ENCODE data around the gene CAMP.
"Not testable (repeated sequence)": the region's sequence is repeated elsewhere in the genome, so short reads cannot be mapped to it uniquely, and the experiment has no call there.

Gene CAMP, protein sequence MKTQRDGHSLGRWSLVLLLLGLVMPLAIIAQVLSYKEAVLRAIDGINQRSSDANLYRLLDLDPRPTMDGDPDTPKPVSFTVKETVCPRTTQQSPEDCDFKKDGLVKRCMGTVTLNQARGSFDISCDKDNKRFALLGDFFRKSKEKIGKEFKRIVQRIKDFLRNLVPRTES

GRCh38 chr3:48222616-48223513 is at the start of gene CAMP:
CAMP (plus strand) TSS chr3:48223495; CDS start chr3:48223512, 17 bp downstream.
- no peak for DNase-seq

DNA sequence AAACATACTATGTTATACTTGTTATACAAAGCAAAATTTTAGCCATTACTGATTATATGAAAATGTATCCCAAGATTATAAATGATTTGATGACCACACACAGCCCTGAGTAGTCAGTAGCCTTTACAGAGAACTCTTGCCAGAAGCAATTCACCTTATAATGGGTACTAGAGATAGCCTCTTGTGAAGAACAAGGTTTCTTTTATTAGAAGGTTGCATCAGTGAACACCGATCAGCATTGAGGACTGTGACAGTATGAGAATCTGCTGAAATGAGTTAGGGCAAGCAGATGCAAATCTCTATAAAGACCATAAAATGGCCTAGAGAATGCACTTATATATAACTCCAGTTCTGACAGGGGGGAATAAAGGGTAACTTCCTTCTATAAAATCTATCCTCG is 45.2 kb upstream of the CAMP start:
- DNase-seq, result no peak

- no peak for DNase-seq
These were observed 43.3 kb upstream of the CAMP start for GRCh38 chr3:48180021-48180420.

DNA sequence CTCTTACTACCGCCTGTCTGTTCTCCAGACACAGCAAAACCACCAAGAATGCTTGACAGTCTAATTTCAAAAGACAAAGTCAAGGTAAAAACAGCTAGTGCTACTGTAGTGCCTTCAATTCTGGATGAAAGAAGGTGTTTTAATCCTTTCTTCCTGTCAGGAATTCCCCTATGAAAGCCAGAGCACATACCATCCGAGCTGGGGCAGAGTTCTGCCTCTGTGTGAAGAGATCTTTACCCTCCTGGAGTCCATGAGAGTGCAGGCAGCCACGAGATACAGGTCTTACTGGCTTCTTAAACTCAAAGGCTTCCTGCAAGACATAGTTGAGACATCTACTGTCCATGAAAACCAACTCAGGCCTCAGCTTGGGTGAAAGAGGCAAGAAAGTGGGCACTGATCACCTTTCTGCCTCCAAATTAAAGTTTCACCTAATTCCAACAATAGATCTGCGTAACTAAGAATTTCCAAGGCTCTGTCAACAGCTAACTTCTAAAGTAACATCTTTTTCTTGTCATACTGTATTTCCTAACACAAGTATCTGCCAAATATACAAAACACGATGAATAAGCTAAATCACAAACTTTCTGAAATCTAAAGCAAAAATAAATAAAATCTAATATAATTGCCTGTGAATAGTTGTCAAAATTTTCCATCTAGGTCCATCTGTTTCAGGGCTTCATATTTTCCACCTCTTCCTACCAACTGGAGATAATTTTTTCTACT is 42.6 kb upstream of the CAMP start:
- no peak for DNase-seq

DNA sequence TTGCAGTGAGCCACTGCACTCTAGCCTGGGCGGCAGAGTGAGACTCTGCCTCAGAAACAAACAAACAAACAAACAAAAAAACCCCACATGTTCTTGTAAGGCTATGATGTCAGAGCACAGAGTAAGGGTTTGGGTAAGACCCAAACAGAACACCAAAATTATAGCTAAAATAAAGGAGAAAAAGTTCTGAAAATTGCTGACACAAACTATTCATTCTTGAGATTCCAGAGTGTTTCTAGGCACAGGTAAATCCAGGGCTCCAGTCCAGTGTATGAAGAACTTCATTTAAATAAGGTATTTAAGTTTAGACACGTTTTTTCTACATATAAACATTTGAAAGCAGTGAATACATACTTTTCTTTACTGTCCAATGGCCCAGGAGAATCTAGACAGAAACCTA is 39.0 kb upstream of the CAMP start:
- DNase-seq, result no peak

- no peak for DNase-seq
These were observed 38.2 kb upstream of the CAMP start for GRCh38 chr3:48185129-48185528.

DNA sequence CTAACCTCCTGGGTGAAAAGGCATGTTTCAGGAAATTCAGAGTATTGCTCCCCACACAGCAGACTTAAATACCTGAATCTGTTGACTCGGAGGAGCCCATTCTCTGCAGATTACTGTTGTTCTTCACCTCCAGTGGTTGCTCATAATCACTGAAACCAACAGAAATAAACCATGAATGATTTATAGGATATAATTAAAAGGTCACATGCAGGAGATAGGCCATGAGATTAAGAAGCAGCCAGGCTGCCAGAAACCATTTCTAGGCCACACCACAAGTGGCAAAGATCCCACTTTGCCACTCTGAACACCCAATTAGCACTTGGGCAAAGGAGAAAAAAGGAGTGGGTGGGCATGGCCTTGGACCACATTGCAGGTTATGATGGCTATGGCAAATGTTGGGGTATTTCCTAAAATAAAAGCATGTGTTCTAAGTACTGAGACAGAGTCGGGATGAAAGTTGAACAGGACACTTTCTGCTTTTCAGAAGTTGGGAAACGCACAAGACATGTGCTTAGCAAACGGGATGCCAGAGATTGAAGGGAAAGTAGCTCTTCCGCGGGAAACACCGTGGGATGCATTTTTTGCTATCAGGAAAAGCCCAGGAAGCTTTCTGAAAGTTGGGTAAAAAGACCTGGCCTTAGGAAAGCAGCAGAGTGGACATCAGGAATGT is 36.5 kb upstream of the CAMP start:
- no peak for DNase-seq

- no peak for DNase-seq
These were observed 36.1 kb upstream of the CAMP start for GRCh38 chr3:48187301-48187578.

DNA sequence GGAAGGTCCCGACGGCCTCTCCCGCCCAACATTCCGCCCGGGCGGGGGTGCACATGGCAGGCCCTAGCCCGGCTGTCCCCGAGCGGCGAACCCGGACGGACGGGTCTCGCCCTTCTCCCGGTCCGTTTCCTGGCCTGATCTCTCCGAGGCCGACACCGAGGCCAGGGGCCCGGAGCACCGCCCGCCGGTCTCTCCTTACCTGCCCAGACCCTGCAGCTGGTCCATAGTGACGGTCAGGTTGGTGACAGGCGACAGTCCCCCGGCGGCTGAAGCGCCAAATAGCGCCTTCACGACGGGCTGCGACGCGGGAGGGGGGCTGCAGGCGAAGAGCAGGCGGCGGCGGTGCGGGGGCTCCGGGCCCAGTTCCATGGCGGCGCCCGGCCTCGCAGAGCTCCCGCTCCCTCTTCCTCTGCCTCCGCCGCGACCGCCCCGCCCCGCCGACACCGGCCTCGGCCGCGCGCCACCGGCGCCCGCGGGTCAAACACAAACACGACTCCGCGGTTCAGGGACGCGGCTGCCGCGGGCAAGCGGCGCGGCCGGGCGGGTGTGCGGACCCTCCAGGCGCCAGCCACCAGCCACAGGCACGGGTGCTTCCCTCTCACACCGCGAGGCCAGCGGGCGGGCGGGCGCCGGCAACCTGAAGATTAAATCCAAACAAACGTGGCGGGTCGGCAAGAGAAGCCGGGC is 35.6 kb upstream of the CAMP start:
- peak; percentile 86 for DNase-seq

GRCh38 chr3:48188266-48189201 is 34.8 kb upstream of the CAMP start, which contains the start of gene CDC25A:
CDC25A (minus strand) TSS chr3:48188417; CDS start chr3:48187947, 470 bp downstream.
- DNase-seq, result peak; percentile 99

DNA sequence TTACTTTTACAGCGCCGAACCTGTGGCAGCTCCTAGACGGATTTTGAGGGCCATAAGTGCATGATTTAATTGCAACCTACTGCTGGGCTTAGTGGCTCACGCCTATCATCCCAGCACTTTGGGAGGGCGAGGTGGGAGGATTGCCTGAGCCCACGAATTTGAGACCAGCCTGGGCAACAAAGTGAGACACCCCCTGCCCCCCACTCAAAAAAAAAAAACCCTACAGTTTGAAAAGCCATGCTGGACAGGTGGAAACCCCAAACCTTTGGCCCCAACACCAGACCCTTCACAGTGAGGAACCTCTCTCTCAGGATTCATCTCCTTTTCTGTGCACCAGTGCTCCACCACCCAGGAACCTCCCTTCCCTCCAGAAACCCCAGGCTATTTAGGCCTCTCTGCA is 34.0 kb upstream of the CAMP start:
- no peak for DNase-seq

GRCh38 chr3:48190911-48191310 is 32.4 kb upstream of the CAMP start:
- DNase-seq, result no peak

- DNase-seq, result no peak
These were observed 28.7 kb upstream of the CAMP start for GRCh38 chr3:48194446-48195071.

DNA sequence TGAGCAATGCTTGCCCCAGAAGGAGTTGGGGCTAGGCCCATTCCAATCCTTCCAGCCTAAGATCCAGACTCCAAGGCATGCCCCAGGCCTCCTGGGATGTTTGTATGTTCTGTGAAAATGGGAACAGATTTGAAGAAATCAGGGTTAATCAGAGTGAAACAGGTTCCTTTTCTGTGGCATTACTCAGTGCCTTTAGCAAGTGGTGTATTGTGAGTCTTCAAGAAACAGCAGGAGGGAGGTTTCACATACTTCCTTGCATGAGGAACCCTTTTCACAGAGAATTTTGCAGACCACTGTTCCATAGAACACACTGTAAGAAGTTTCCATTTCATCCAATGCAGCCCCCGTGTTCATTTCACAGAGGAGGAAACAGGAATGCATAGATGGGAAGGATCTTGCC is 26.7 kb upstream of the CAMP start:
- no peak for DNase-seq

DNA sequence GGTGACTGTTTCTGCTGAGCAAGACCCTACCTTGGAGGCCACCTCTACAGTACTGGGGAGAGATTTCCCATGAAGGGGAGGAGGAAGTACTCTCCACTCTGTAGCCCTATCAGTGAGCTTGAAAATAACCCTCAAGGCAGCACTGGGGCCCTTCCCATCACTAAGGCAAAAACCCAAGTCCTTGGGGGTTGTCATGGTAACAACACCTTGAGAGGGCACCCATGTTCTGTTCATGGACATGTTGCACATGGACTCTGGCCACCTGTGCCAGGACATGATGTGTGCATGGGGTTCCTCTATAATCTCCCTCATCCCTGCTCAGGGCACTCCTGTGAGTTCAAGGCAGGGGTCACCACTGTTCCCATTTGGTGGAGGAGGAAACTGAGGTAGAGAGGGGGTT is 24.2 kb upstream of the CAMP start:
- no peak for DNase-seq

DNA sequence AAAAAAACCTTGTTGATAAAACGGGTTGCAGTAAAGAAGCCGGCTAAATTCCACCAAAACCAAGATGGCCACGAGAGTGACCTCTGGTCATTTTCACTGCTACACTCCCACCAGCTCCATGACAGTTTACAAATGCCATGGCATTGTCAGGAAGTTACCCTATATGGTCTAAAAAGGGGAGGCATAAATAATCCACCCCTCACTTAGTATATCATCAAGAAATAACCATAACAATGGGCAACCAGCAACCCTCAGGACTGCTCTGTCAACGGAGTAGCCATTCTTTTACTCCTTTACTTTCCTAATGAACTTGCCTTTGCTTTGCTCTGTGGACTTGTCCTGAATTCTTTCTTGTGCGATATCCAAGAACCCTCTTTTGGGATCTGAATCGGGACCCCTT is 20.7 kb upstream of the CAMP start:
- no peak for DNase-seq

GRCh38 chr3:48208076-48208475 is 15.2 kb upstream of the CAMP start:
- no peak for DNase-seq

- no peak for DNase-seq
These were observed 13.8 kb upstream of the CAMP start for GRCh38 chr3:48209445-48209844.

DNA sequence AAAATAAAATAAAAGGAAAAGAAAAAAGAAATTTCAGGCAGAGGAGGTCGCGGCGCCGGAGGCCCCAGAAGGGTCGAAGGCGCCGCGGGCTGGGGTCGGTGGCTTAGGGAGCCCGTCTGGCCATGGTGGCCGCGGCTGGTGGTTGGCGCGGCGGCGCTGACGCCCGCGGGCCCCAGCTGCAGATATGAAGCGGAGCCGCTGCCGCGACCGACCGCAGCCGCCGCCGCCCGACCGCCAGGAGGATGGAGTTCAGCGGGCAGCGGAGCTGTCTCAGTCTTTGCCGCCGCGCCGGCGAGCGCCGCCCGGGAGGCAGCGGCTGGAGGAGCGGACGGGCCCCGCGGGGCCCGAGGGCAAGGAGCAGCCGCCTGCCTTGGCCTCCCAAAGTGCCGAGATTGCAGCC is 12.8 kb upstream of the CAMP start:
- DNase-seq, result not testable (repeated sequence)

GRCh38 chr3:48211776-48212175 is 11.5 kb upstream of the CAMP start:
- DNase-seq, result not testable (repeated sequence)

GRCh38 chr3:48214225-48214624 is 9.1 kb upstream of the CAMP start:
- no peak for DNase-seq

Data from left hindlimb (tissue), 1 donor.